WI38 (cell line): ENCODE data around the gene IMPG1.

Source experiments
- H3K4me3 ChIP-seq: 2 replicates; pipeline ENCODE4 v1.5.1; 2011; ENCODE audit warnings: low read depth, mild to moderate bottlenecking, control low read depth, low read length
- CTCF ChIP-seq: IDR thresholded peaks from 2 replicates; pipeline ENCODE4 v1.5.1; 2012; ENCODE audit warnings: low read depth, mild to moderate bottlenecking, control low read depth, low read length

Gene IMPG1

GRCh38 chr6:75874224-75874623 lies 198.2 kb downstream of the IMPG1 start:
- no peak for TF ChIP-seq CTCF

More at GRCh38 chr6:75874224-75874623, 198.2 kb downstream of the IMPG1 start:
- no peak overlapping the region for H3K4me3 ChIP-seq
